K562 (cell line): ENCODE data around the gene VTI1B. TPM values are rescaled to one million over a fixed set of nuclear protein-coding genes. Genes with fewer than 3 reads are reported as not detected.
A peak's percentile ranks its signal among the peaks of the same experiment; 100 is the strongest.

Experiments used
- CREB3L1 ChIP-seq: fragments of 450-650 bp; IDR thresholded peaks from 2 replicates; pipeline ENCODE4 v1.6.1; 2014; ENCODE audit warnings: low read depth, mild to moderate bottlenecking, moderate library complexity, borderline replicate concordance
- CXXC5 ChIP-seq: fragments of 250-450 bp; sonication (Bioruptor Pico); IDR thresholded peaks from 2 replicates; pipeline ENCODE4 v1.8.0; 2022; ENCODE audit warnings: inconsistent platforms, mild to moderate bottlenecking, moderate library complexity
- EGR1 ChIP-seq: fragments of 450-650 bp; conservative IDR thresholded peaks from 2 replicates; pipeline ENCODE4 v1.6.1; 2017; ENCODE audit warnings: mild to moderate bottlenecking
- HDAC2 ChIP-seq: fragments of 450-650 bp; IDR thresholded peaks from 2 replicates; pipeline ENCODE4 v1.6.1; 2016; ENCODE audit warnings: mild to moderate bottlenecking
- HNRNPLL ChIP-seq: fragments of 200-400 bp; formaldehyde crosslinking; IDR thresholded peaks from 2 replicates; pipeline ENCODE4 v1.6.1; 2017; ENCODE audit warnings: low read length, low read depth, mild to moderate bottlenecking; ENCODE audit not compliant: poor library complexity, severe bottlenecking
- JUND ChIP-seq, 2 experiments: IDR thresholded peaks; 2 replicates in 1 of 2; 3 replicates in 1 of 2; pipeline ENCODE4 v1.6.1; 2011; ENCODE audit warnings: borderline replicate concordance in 2 of 2, low read depth in 2 of 2, low read length in 2 of 2, improper control_type of control experiment in 1 of 2, missing biosample characterization in 1 of 2, missing genetic modification characterization in 1 of 2, missing genetic modification reagents in 1 of 2
- MCM7 ChIP-seq, 2 experiments: fragments of 450-650 bp; IDR thresholded peaks; 2 replicates each; pipeline ENCODE4 v1.6.1; 2016 to 2018
- MTA1 ChIP-seq: fragments of 450-650 bp; IDR thresholded peaks from 2 replicates; pipeline ENCODE4 v1.6.1; 2017; ENCODE audit warnings: borderline replicate concordance
- NFIC ChIP-seq: fragments of 450-650 bp; IDR thresholded peaks from 2 replicates; pipeline ENCODE4 v1.6.1; 2017; ENCODE audit warnings: mild to moderate bottlenecking, inconsistent platforms
- NFRKB ChIP-seq: fragments of 450-650 bp; IDR thresholded peaks from 2 replicates; pipeline ENCODE4 v1.6.1; 2016; ENCODE audit warnings: low read depth
- NKRF ChIP-seq: fragments of 450-650 bp; IDR thresholded peaks from 2 replicates; pipeline ENCODE4 v1.6.1; 2016; ENCODE audit warnings: borderline replicate concordance
- NONO ChIP-seq, 2 experiments: fragments of 200-400 bp in 1 of 2; fragments of 450-650 bp in 1 of 2; formaldehyde crosslinking in 1 of 2; IDR thresholded peaks; 2 replicates each; pipeline ENCODE4 v1.6.1; 2017; ENCODE audit warnings: low read depth in 2 of 2, mild to moderate bottlenecking in 2 of 2, moderate library complexity in 2 of 2, low read length in 1 of 2
- NR3C1 ChIP-seq: sonication (generic); formaldehyde crosslinking; IDR thresholded peaks from 2 replicates; pipeline ENCODE4 v1.8.1; 2022; ENCODE audit warnings: missing genetic modification reagents
- PHF20 ChIP-seq: fragments of 450-650 bp; IDR thresholded peaks from 2 replicates; pipeline ENCODE4 v1.6.1; 2018; ENCODE audit not compliant: partially characterized antibody
- TBL1XR1 ChIP-seq, 2 experiments: IDR thresholded peaks; 2 replicates each; pipeline ENCODE4 v1.6.1; 2012; ENCODE audit warnings: improper control_type of control experiment in 2 of 2, low read length in 2 of 2, mild to moderate bottlenecking in 1 of 2
- ZNF561 ChIP-seq: fragments of 450-650 bp; formaldehyde crosslinking; conservative IDR thresholded peaks from 2 replicates; pipeline ENCODE4 v1.4.0; 2020; ENCODE audit warnings: mild to moderate bottlenecking, moderate library complexity
- ZNF699 ChIP-seq: fragments of 250-450 bp; sonication (Bioruptor Pico); IDR thresholded peaks from 2 replicates; pipeline ENCODE4 v1.8.0; 2021; ENCODE audit warnings: mild to moderate bottlenecking, moderate library complexity; ENCODE audit not compliant: insufficient replicate concordance
- polyA plus RNA-seq, 8 experiments: library from polyadenylated mRNA; depleted of rRNA in 4 of 8; stranded (reverse) in 5 of 8; unstranded in 3 of 8; fragments of >200 nt; fragmentation: Nextera tagmentation in 2 of 8; fragmentation: Illumina TruSeq in 1 of 8; extraction: Ambion mirVana in 2 of 8; extraction: Trizol in 1 of 8; gene quantifications; 2 replicates each; pipeline versions ENCODE4 v1.2.1 to v1.2.3, GENCODE V29; 2011 to 2014; ENCODE audit warnings: inconsistent platforms in 1 of 8, missing spikeins in 1 of 8
- total RNA-seq, 7 experiments: library from RNA; depleted of rRNA in 6 of 7; stranded (reverse); fragments of >200 nt in 6 of 7; fragmentation: Illumina TruSeq in 2 of 7; extraction: Trizol in 2 of 7; gene quantifications; 2 replicates each; pipeline versions ENCODE4 v1.2.1 to v1.2.3, GENCODE V29; 2011 to 2021; ENCODE audit warnings: low replicate concordance in 1 of 7
- TF ChIP-seq, protein P1 (sequence below), 3 experiments: IDR thresholded peaks in 2 of 3; conservative IDR thresholded peaks in 1 of 3; 2 replicates each; pipeline ENCODE4 v1.5.1; 2011 to 2012; ENCODE audit warnings: low read length in 3 of 3, mild to moderate bottlenecking in 3 of 3, control low read depth in 2 of 3, improper control_type of control experiment in 1 of 3, inconsistent platforms in 1 of 3, low read depth in 1 of 3, mixed read lengths in 1 of 3, moderate library complexity in 1 of 3; ENCODE audit not compliant: insufficient read depth in 2 of 3
- TF ChIP-seq, protein P2 (sequence below): sonication (generic); formaldehyde crosslinking; IDR thresholded peaks from 2 replicates; pipeline ENCODE4 v1.9.0; 2022; ENCODE audit warnings: mild to moderate bottlenecking, missing genetic modification reagents

Gene VTI1B
- total and polyA plus RNA-seq, 9 of the 15 experiments (the other 6 are each of a cell fraction or from before 2014, with no cell fraction given) = 7.8 to 69.8 (median 50.1) TPM

- TF ChIP-seq NKRF (peak; percentile 66), NFRKB (no peak), PHF20 (peak; percentile 56), CXXC5 (CRISPR knock-in tag) (peak; percentile 83), ZNF699 (CRISPR knock-in tag) (no peak), HDAC2 (no peak; the same call in 1 of the 2 replicates), CREB3L1 (0 out of 2 replicates have a peak, but pooled peaks have one; percentile 30), NFIC (no peak), JUND (IDR thresholded peaks at IDR 0.05; ENCODE audit: borderline replicate concordance, low read depth, low read length) (peak; percentile 36), JUND (tag; IDR thresholded peaks at IDR 0.05; ENCODE audit: borderline replicate concordance, low read depth, low read length) (no peak), ZNF561 (CRISPR knock-in tag) (no peak), MCM7 (IDR thresholded peaks at IDR 0.05) (no peak), TBL1XR1 (IDR thresholded peaks at IDR 0.05; ENCODE audit: low read length in 2 of 2) (0 out of 4 replicates have a peak, but pooled peaks of 1 of the 2 experiments have one; percentile 14), NR3C1 (CRISPR knock-in tag) (no peak), MTA1 (no peak), HNRNPLL (no peak), EGR1 (peak; percentile 61), NONO (IDR thresholded peaks at IDR 0.05; ENCODE audit: low read depth in 2 of 2, low read length in 1 of 2) (0 out of 4 replicates have a peak, but pooled peaks of 1 of the 2 experiments have one; percentile 38)
- TF ChIP-seq, protein P1, sequence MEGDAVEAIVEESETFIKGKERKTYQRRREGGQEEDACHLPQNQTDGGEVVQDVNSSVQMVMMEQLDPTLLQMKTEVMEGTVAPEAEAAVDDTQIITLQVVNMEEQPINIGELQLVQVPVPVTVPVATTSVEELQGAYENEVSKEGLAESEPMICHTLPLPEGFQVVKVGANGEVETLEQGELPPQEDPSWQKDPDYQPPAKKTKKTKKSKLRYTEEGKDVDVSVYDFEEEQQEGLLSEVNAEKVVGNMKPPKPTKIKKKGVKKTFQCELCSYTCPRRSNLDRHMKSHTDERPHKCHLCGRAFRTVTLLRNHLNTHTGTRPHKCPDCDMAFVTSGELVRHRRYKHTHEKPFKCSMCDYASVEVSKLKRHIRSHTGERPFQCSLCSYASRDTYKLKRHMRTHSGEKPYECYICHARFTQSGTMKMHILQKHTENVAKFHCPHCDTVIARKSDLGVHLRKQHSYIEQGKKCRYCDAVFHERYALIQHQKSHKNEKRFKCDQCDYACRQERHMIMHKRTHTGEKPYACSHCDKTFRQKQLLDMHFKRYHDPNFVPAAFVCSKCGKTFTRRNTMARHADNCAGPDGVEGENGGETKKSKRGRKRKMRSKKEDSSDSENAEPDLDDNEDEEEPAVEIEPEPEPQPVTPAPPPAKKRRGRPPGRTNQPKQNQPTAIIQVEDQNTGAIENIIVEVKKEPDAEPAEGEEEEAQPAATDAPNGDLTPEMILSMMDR (IDR thresholded peaks at IDR 0.05 in 2 of 3, conservative IDR thresholded peaks at IDR 0.05 in 1 of 3; ENCODE audit: insufficient read depth in 2 of 3, low read depth in 1 of 3, low read length in 3 of 3) = peak; percentile 69 to 97 (median 81)
- TF ChIP-seq, protein P2, sequence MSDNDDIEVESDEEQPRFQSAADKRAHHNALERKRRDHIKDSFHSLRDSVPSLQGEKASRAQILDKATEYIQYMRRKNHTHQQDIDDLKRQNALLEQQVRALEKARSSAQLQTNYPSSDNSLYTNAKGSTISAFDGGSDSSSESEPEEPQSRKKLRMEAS = 0 out of 2 replicates have a peak, but pooled peaks have one; percentile 34
Measured at GRCh38 chr14:67599698-67600561, 74.5 kb downstream of the VTI1B start, which contains the start of gene PIGH (continued).
